Measurements from ENCODE around the gene ANKFY1. TPM values are rescaled to one million over a fixed set of nuclear protein-coding genes. Genes with fewer than 3 reads are reported as not detected.

ANKFY1 gene
- total RNA-seq, 1 donor from 2014 or later = 22.6 TPM

GRCh38 chr17:4155980-4156620 lies 107.7 kb downstream of the ANKFY1 start:
- H3K4me3 ChIP-seq (ENCODE audit: low read depth, low read length) = no peak overlapping the region
- no peak for FAIRE-seq
- no peaks in the 10 kb centered on the region for H3K27me3 ChIP-seq (ENCODE audit: control insufficient read depth, insufficient read depth, low read length)
- TF ChIP-seq CTCF (IDR thresholded peaks at IDR 0.05; ENCODE audit: insufficient read depth, low read length, severe bottlenecking) = no peak
- no peaks in the 10 kb centered on the region for H3K36me3 ChIP-seq (ENCODE audit: control insufficient read depth, insufficient read depth, low read length)
- no peak for DNase-seq (ENCODE audit: low read depth)

- no peaks in the 10 kb centered on the region for H3K27me3 ChIP-seq (ENCODE audit: control insufficient read depth, insufficient read depth, low read length)
- no peak for TF ChIP-seq CTCF (IDR thresholded peaks at IDR 0.05; ENCODE audit: insufficient read depth, low read length, severe bottlenecking)
- FAIRE-seq = peak; percentile 43
- DNase-seq (ENCODE audit: low read depth) = peak; percentile 49
- H3K36me3 ChIP-seq (ENCODE audit: control insufficient read depth, insufficient read depth, low read length) = no peaks in the 10 kb centered on the region
- no peak overlapping the region for H3K4me3 ChIP-seq (ENCODE audit: low read depth, low read length)
These were observed 109.6 kb downstream of the ANKFY1 start for GRCh38 chr17:4154201-4154600.

- Histone ChIP-seq H3K36me3 (ENCODE audit: control insufficient read depth, insufficient read depth, low read length) (no peaks in the 10 kb centered on the region), H3K4me3 (ENCODE audit: low read depth, low read length) (no peak overlapping the region), H3K27me3 (ENCODE audit: control insufficient read depth, insufficient read depth, low read length) (no peaks in the 10 kb centered on the region)
- no peak for TF ChIP-seq CTCF (IDR thresholded peaks at IDR 0.05; ENCODE audit: insufficient read depth, low read length, severe bottlenecking)
- FAIRE-seq (no peak), DNase-seq (ENCODE audit: low read depth) (peak; percentile 70)
These were observed 111.3 kb downstream of the ANKFY1 start for GRCh38 chr17:4152471-4152870.

- no peaks in the 10 kb centered on the region for H3K36me3 ChIP-seq (ENCODE audit: control insufficient read depth, insufficient read depth, low read length)
These were observed 113.7 kb downstream of the ANKFY1 start for GRCh38 chr17:4150096-4150495.

GRCh38 chr17:4148611-4149308 lies 115.0 kb downstream of the ANKFY1 start:
- FAIRE-seq = no peak
- no peaks in the 10 kb centered on the region for H3K36me3 ChIP-seq (ENCODE audit: control insufficient read depth, insufficient read depth, low read length)
- TF ChIP-seq CTCF (IDR thresholded peaks at IDR 0.05; ENCODE audit: insufficient read depth, low read length, severe bottlenecking) = no peak
- DNase-seq (ENCODE audit: low read depth) = no peak
- no peaks in the 10 kb centered on the region for H3K27me3 ChIP-seq (ENCODE audit: control insufficient read depth, insufficient read depth, low read length)
- H3K4me3 ChIP-seq (ENCODE audit: low read depth, low read length) = no peak overlapping the region

More at GRCh38 chr17:4150096-4150495, 113.7 kb downstream of the ANKFY1 start:
- no peak for TF ChIP-seq CTCF (IDR thresholded peaks at IDR 0.05; ENCODE audit: insufficient read depth, low read length, severe bottlenecking)
- Histone ChIP-seq H3K4me3 (ENCODE audit: low read depth, low read length) (no peak overlapping the region), H3K27me3 (ENCODE audit: control insufficient read depth, insufficient read depth, low read length) (no peaks in the 10 kb centered on the region)
- FAIRE-seq (peak; percentile 36), DNase-seq (ENCODE audit: low read depth) (no peak)

Data from bronchial epithelial cell (primary cell).